ENCODE results near the gene HDLBP.

The HDLBP gene

DNA sequence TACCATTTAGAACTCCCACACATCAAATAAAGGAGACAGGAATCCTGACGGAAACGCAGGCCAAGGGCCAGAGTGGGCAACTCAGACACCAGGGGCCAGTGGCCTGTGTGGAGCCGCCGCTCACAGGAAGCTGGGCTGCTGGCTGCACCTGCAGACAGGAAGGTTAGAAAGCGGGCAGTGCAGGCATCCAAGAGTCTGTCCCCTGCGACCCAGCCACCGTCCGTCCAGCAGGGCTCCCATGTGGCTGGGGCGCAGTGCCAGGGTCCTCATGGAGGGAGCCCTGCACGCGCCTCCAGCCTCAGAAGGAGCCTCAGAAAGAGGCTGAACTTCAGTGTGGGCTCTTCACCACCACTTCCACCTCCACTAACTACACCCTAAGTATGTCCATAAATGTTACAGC lies 129.5 kb downstream of the HDLBP start:
- DNase-seq (ENCODE audit: low spot score) (no peak), ATAC-seq (ENCODE audit: low read depth) (no peak)
- no peaks in the 10 kb centered on the region for H3K4me1 ChIP-seq (ENCODE audit: insufficient read depth, poor library complexity, severe bottlenecking)
- no peaks in the 10 kb centered on the region for H3K36me3 ChIP-seq (ENCODE audit: low read depth)
- no peaks in the 10 kb centered on the region for H3K9me3 ChIP-seq (ENCODE audit: severe bottlenecking)
- H3K4me3 ChIP-seq (ENCODE audit: severe bottlenecking) = no peak overlapping the region
- no peaks in the 10 kb centered on the region for H3K27me3 ChIP-seq (ENCODE audit: insufficient read depth, poor library complexity, severe bottlenecking)
- no peak overlapping the region for H3K27ac ChIP-seq (ENCODE audit: poor library complexity, severe bottlenecking)
- TF ChIP-seq, protein P1, sequence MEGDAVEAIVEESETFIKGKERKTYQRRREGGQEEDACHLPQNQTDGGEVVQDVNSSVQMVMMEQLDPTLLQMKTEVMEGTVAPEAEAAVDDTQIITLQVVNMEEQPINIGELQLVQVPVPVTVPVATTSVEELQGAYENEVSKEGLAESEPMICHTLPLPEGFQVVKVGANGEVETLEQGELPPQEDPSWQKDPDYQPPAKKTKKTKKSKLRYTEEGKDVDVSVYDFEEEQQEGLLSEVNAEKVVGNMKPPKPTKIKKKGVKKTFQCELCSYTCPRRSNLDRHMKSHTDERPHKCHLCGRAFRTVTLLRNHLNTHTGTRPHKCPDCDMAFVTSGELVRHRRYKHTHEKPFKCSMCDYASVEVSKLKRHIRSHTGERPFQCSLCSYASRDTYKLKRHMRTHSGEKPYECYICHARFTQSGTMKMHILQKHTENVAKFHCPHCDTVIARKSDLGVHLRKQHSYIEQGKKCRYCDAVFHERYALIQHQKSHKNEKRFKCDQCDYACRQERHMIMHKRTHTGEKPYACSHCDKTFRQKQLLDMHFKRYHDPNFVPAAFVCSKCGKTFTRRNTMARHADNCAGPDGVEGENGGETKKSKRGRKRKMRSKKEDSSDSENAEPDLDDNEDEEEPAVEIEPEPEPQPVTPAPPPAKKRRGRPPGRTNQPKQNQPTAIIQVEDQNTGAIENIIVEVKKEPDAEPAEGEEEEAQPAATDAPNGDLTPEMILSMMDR (IDR thresholded peaks at IDR 0.05; ENCODE audit: poor library complexity, severe bottlenecking) = no peak

DNA sequence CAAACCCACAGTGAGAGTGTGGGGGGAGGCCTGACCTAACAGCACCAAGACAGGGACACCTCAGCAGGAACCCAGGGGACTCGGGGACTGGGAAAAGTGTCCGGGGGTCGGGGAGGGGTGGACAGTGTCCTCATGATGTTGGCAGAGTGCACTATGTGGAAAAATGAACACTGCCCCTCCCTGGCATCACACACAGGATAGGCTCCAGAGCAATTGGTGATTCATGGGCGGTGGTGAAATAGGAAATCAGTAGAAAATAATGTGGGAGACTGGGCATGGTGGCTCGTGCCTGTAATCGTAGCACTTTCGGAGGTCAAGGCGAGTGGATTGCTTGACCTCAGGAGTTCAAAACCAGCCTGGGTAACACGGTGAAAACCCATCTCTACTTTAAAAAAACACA lies 130.6 kb downstream of the HDLBP start:
- H3K27me3 ChIP-seq (ENCODE audit: insufficient read depth, poor library complexity, severe bottlenecking) = no peaks in the 10 kb centered on the region
- H3K27ac ChIP-seq (ENCODE audit: poor library complexity, severe bottlenecking) = no peak overlapping the region
- no peak overlapping the region for H3K4me3 ChIP-seq (ENCODE audit: severe bottlenecking)
- ATAC-seq (ENCODE audit: low read depth) (no peak), DNase-seq (ENCODE audit: low spot score) (no peak)
- TF ChIP-seq, protein P1 (IDR thresholded peaks at IDR 0.05; ENCODE audit: poor library complexity, severe bottlenecking) = no peak
- H3K36me3 ChIP-seq (ENCODE audit: low read depth) = no peaks in the 10 kb centered on the region
- no peaks in the 10 kb centered on the region for H3K9me3 ChIP-seq (ENCODE audit: severe bottlenecking)
- no peaks in the 10 kb centered on the region for H3K4me1 ChIP-seq (ENCODE audit: insufficient read depth, poor library complexity, severe bottlenecking)

DNA sequence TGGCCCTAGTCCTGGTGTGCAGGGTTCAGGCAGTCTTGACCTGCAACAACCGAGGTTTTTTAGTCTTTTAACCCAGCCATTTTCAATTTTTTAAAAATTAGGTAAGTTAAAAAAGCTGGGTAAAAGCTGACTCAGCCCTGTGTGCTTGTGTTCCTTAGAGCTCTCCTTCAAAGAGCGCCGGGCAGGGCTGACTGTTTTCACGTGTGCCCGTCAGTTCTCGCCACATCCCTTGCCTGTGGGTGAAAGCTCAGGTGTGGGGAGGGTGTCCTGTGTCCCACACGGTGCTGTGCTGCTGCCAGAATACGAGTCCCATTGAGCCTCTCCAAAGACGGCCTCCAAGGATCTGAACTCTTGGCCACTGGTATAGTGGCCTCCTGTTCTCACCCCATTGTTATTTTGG lies 132.3 kb downstream of the HDLBP start:
- Histone ChIP-seq H3K36me3 (ENCODE audit: low read depth) (no peaks in the 10 kb centered on the region), H3K9me3 (ENCODE audit: severe bottlenecking) (no peaks in the 10 kb centered on the region), H3K27ac (ENCODE audit: poor library complexity, severe bottlenecking) (no peak overlapping the region), H3K4me3 (ENCODE audit: severe bottlenecking) (no peak overlapping the region), H3K27me3 (ENCODE audit: insufficient read depth, poor library complexity, severe bottlenecking) (no peaks in the 10 kb centered on the region), H3K4me1 (ENCODE audit: insufficient read depth, poor library complexity, severe bottlenecking) (no peaks in the 10 kb centered on the region)
- TF ChIP-seq, protein P1 (IDR thresholded peaks at IDR 0.05; ENCODE audit: poor library complexity, severe bottlenecking) = no peak
- DNase-seq (ENCODE audit: low spot score) (no peak), ATAC-seq (ENCODE audit: low read depth) (no peak)

DNA sequence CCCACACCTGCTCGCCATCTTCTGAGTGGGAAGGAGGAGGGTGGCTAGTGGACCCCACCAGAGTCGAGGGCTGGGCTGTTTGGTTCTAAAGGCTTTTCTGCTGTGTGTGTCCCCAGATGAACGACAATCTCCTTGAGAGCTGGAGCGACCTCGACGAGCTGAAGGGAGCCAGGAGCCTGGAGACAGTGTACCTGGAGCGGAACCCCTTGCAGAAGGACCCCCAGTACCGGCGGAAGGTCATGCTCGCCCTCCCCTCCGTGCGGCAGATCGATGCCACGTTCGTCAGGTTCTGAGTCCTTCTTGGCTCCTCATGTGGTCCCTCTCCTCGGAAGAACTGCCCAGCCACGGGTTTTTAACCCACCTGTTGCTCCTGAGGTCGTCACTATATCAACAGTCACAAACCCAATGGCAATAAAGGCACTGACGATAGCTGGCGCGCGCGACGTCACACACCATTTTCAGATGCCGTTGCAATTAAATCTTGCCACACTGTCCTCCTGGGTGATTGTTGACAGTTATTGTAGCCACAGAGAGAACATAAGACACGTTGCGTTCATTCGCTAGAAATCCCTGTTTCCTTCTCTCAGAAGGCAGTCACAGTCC lies 132.8 kb downstream of the HDLBP start:
- ATAC-seq (ENCODE audit: low read depth) (no peak), DNase-seq (ENCODE audit: low spot score) (no peak)
- Histone ChIP-seq H3K9me3 (ENCODE audit: severe bottlenecking) (no peaks in the 10 kb centered on the region), H3K36me3 (ENCODE audit: low read depth) (no peaks in the 10 kb centered on the region), H3K27me3 (ENCODE audit: insufficient read depth, poor library complexity, severe bottlenecking) (no peaks in the 10 kb centered on the region), H3K4me3 (ENCODE audit: severe bottlenecking) (no peak overlapping the region), H3K27ac (ENCODE audit: poor library complexity, severe bottlenecking) (no peak overlapping the region), H3K4me1 (ENCODE audit: insufficient read depth, poor library complexity, severe bottlenecking) (no peaks in the 10 kb centered on the region)
- TF ChIP-seq, protein P1 (IDR thresholded peaks at IDR 0.05; ENCODE audit: poor library complexity, severe bottlenecking) = no peak

DNA sequence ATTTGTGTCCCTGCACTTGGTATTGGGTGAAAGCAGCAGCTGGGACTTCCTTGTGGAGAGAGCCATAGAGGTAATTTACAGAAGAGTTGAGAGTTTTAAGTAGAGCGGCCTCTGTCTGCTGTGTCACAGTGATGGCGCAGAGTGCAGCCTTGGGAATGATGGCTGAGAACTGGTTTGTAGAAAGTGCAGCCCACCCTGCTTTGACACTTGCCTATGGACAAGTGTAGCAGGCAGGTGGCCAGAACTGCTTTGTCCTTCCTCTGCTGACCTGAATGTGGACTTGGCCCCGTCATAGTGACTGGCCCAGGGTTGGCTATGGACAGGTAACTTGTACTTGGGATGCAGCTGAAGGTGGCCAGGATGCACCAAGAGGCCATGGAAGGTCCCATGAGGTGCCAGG lies 133.3 kb downstream of the HDLBP start:
- no peaks in the 10 kb centered on the region for H3K36me3 ChIP-seq (ENCODE audit: low read depth)
- no peaks in the 10 kb centered on the region for H3K9me3 ChIP-seq (ENCODE audit: severe bottlenecking)
- ATAC-seq (ENCODE audit: low read depth) (no peak), DNase-seq (ENCODE audit: low spot score) (no peak)
- H3K27ac ChIP-seq (ENCODE audit: poor library complexity, severe bottlenecking) = no peak overlapping the region
- no peaks in the 10 kb centered on the region for H3K27me3 ChIP-seq (ENCODE audit: insufficient read depth, poor library complexity, severe bottlenecking)
- no peaks in the 10 kb centered on the region for H3K4me1 ChIP-seq (ENCODE audit: insufficient read depth, poor library complexity, severe bottlenecking)
- H3K4me3 ChIP-seq (ENCODE audit: severe bottlenecking) = no peak overlapping the region
- TF ChIP-seq, protein P1 (IDR thresholded peaks at IDR 0.05; ENCODE audit: poor library complexity, severe bottlenecking) = no peak

Measured in RWPE2 (cell line).